Measurements from ENCODE around the gene PAFAH1B1.

DNA sequence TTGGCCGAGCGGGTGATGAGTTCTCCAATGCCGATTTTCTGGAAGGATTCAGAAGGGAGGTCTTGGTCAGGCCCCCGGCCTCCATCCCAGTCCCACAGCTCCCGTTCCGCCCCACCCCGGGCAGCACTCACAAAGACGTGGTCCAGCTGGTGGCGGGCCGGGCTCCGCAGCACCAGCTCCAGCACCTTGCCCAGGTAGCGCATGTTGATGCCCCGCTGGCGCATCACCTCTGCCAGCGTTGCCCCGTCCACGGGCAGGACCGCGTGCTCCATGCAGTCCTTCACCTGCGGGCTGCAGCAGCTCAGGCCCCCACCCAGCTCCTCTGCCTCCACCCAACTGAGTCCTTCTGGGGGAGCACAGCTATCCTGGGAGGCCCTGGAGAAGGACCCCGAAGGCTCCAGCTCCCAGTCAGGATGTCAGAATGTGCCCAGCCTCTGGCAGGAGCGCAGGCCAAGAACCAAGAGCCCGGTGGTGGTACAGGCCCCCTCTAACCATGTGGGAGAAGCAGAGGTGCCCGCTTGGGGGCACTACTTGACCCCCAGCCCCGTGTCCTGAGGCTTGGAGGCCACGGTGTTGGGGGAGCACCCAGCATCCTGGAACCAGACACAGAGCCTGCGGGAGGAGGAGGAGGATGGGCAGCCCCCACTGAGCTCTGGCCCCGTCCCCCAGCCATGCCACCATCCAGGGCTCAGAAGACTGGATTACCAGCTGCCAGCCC lies 101.9 kb downstream of the PAFAH1B1 start:
- TF ChIP-seq, protein P1, sequence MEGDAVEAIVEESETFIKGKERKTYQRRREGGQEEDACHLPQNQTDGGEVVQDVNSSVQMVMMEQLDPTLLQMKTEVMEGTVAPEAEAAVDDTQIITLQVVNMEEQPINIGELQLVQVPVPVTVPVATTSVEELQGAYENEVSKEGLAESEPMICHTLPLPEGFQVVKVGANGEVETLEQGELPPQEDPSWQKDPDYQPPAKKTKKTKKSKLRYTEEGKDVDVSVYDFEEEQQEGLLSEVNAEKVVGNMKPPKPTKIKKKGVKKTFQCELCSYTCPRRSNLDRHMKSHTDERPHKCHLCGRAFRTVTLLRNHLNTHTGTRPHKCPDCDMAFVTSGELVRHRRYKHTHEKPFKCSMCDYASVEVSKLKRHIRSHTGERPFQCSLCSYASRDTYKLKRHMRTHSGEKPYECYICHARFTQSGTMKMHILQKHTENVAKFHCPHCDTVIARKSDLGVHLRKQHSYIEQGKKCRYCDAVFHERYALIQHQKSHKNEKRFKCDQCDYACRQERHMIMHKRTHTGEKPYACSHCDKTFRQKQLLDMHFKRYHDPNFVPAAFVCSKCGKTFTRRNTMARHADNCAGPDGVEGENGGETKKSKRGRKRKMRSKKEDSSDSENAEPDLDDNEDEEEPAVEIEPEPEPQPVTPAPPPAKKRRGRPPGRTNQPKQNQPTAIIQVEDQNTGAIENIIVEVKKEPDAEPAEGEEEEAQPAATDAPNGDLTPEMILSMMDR (IDR thresholded peaks at IDR 0.05), result no peak
- no peak for TF ChIP-seq POLR2A (IDR thresholded peaks at IDR 0.05)

All from adrenal gland (tissue), 5 donors.